ENCODE data around the gene CELF5.
"Not testable (repeated sequence)": the region's sequence is repeated elsewhere in the genome, so short reads cannot be mapped to it uniquely, and the experiment has no call there.

CELF5 gene

GRCh38 chr19:3211191-3211590 is 13.3 kb upstream of the CELF5 start:
- peaks cover 16% of the 10 kb centered on the region for H3K36me3 ChIP-seq (ENCODE audit: low read depth)
- no peaks in the 10 kb centered on the region for H3K27me3 ChIP-seq (ENCODE audit: insufficient read depth, poor library complexity, severe bottlenecking)
- ATAC-seq (ENCODE audit: low read depth): no peak
- no peak for TF ChIP-seq CTCF (IDR thresholded peaks at IDR 0.05; ENCODE audit: poor library complexity, severe bottlenecking)
- no peak overlapping the region for H3K4me3 ChIP-seq (ENCODE audit: severe bottlenecking)
- no peak overlapping the region for H3K27ac ChIP-seq (ENCODE audit: poor library complexity, severe bottlenecking)
- no peaks in the 10 kb centered on the region for H3K9me3 ChIP-seq (ENCODE audit: severe bottlenecking)
- peak; percentile 26 for DNase-seq (ENCODE audit: low spot score)
- no peaks in the 10 kb centered on the region for H3K4me1 ChIP-seq (ENCODE audit: insufficient read depth, poor library complexity, severe bottlenecking)

- Histone ChIP-seq H3K4me3 (ENCODE audit: severe bottlenecking) (no peak overlapping the region), H3K27me3 (ENCODE audit: insufficient read depth, poor library complexity, severe bottlenecking) (no peaks in the 10 kb centered on the region), H3K36me3 (ENCODE audit: low read depth) (no peaks in the 10 kb centered on the region), H3K27ac (ENCODE audit: poor library complexity, severe bottlenecking) (no peak overlapping the region), H3K9me3 (ENCODE audit: severe bottlenecking) (no peaks in the 10 kb centered on the region), H3K4me1 (ENCODE audit: insufficient read depth, poor library complexity, severe bottlenecking) (no peaks in the 10 kb centered on the region)
- DNase-seq (ENCODE audit: low spot score): peak; percentile 19
- TF ChIP-seq CTCF (IDR thresholded peaks at IDR 0.05; ENCODE audit: poor library complexity, severe bottlenecking): no peak
- ATAC-seq (ENCODE audit: low read depth): no peak
Measured at GRCh38 chr19:3213159-3213558, 11.3 kb upstream of the CELF5 start.

GRCh38 chr19:3216874-3217273 is 7.6 kb upstream of the CELF5 start:
- Histone ChIP-seq H3K9me3 (ENCODE audit: severe bottlenecking) (no peaks in the 10 kb centered on the region), H3K4me1 (ENCODE audit: insufficient read depth, poor library complexity, severe bottlenecking) (no peaks in the 10 kb centered on the region), H3K27me3 (ENCODE audit: insufficient read depth, poor library complexity, severe bottlenecking) (no peaks in the 10 kb centered on the region), H3K27ac (ENCODE audit: poor library complexity, severe bottlenecking) (no peak overlapping the region), H3K4me3 (ENCODE audit: severe bottlenecking) (no peak overlapping the region), H3K36me3 (ENCODE audit: low read depth) (no peaks in the 10 kb centered on the region)
- DNase-seq (ENCODE audit: low spot score) (peak; percentile 9), ATAC-seq (ENCODE audit: low read depth) (no peak)
- TF ChIP-seq CTCF (IDR thresholded peaks at IDR 0.05; ENCODE audit: poor library complexity, severe bottlenecking): no peak

GRCh38 chr19:3220576-3220975 is 3.9 kb upstream of the CELF5 start:
- Histone ChIP-seq H3K27ac (ENCODE audit: poor library complexity, severe bottlenecking) (no peak overlapping the region), H3K27me3 (ENCODE audit: insufficient read depth, poor library complexity, severe bottlenecking) (peaks cover 11% of the 10 kb centered on the region), H3K4me3 (ENCODE audit: severe bottlenecking) (no peak overlapping the region), H3K36me3 (ENCODE audit: low read depth) (no peaks in the 10 kb centered on the region), H3K9me3 (ENCODE audit: severe bottlenecking) (no peaks in the 10 kb centered on the region), H3K4me1 (ENCODE audit: insufficient read depth, poor library complexity, severe bottlenecking) (no peaks in the 10 kb centered on the region)
- DNase-seq (ENCODE audit: low spot score): no peak
- no peak for ATAC-seq (ENCODE audit: low read depth)
- no peak for TF ChIP-seq CTCF (IDR thresholded peaks at IDR 0.05; ENCODE audit: poor library complexity, severe bottlenecking)

- H3K36me3 ChIP-seq (ENCODE audit: low read depth); H3K27ac ChIP-seq (ENCODE audit: poor library complexity, severe bottlenecking); H3K4me1 ChIP-seq (ENCODE audit: insufficient read depth, poor library complexity, severe bottlenecking); DNase-seq (ENCODE audit: low spot score); H3K4me3 ChIP-seq (ENCODE audit: severe bottlenecking); H3K9me3 ChIP-seq (ENCODE audit: severe bottlenecking); ATAC-seq (ENCODE audit: low read depth): not testable (repeated sequence)
- H3K27me3 ChIP-seq (ENCODE audit: insufficient read depth, poor library complexity, severe bottlenecking): peaks cover 16% of the 10 kb centered on the region
Measured at GRCh38 chr19:3221576-3221975, 2.9 kb upstream of the CELF5 start.

Data from RWPE2 (cell line).